Dendritic cell treated with granulocyte-macrophage colony-stimulating factor and Interleukin-4, amounts not matched to agents 40 ng/mL and 50 ng/mL, for 4 days (primary cell): ENCODE measurements around the gene RAB41.
"Not testable (repeated sequence)": the region's sequence is repeated elsewhere in the genome, so short reads cannot be mapped to it uniquely, and the experiment has no call there.

ENCODE experiments used
- H3K27ac Mint-ChIP-seq: one replicate; pipeline ENCODE4 v1.8.0; 2022; ENCODE audit warnings: mild to moderate bottlenecking, mixed read lengths
- H3K27me3 Mint-ChIP-seq: one replicate; pipeline ENCODE4 v1.8.0; 2022; ENCODE audit warnings: mild to moderate bottlenecking, mixed read lengths
- H3K36me3 Mint-ChIP-seq: one replicate; pipeline ENCODE4 v1.8.0; 2022; ENCODE audit warnings: low read depth, mixed read lengths
- H3K4me1 Mint-ChIP-seq: one replicate; pipeline ENCODE4 v1.8.0; 2022; ENCODE audit warnings: low read depth, mixed read lengths
- H3K4me3 Mint-ChIP-seq: one replicate; pipeline ENCODE4 v1.8.0; 2022; ENCODE audit warnings: mild to moderate bottlenecking, moderate library complexity, mixed read lengths
- H3K9me3 Mint-ChIP-seq: one replicate; pipeline ENCODE4 v1.8.0; 2022; ENCODE audit warnings: mixed read lengths
- intact Hi-C: fragments of 100-400 bp; cut with micrococcal nuclease; formaldehyde crosslinking; loops from one replicate; pipeline ENCODE4 v1.15.0; 2022

The RAB41 gene

GRCh38 chrX:70281951-70282350 is at the start of gene RAB41:
Gene RAB41 (plus strand): TSS chrX:70282172. CDS start chrX:70282218, 46 bp downstream.
- H3K36me3 Mint-ChIP-seq = peaks cover 37% of the 10 kb centered on the region

GRCh38 chrX:70234355-70234754 is 47.6 kb upstream of the RAB41 start, which contains the start of gene AWAT1:
Gene AWAT1 (plus strand): TSS chrX:70234655. CDS start chrX:70234696, 41 bp downstream.
- Mint-ChIP-seq H3K4me1 (no peaks in the 10 kb centered on the region), H3K36me3 (no peaks in the 10 kb centered on the region), H3K27me3 (no peaks in the 10 kb centered on the region), H3K4me3 (no peak within 1 kb of the TSS), H3K9me3 (no peaks in the 10 kb centered on the region), H3K27ac (no peak within 1 kb of the TSS)
- intact Hi-C loops = no loop called here

More at GRCh38 chrX:70281951-70282350, at the start of gene RAB41:
- Mint-ChIP-seq H3K9me3 (no peaks in the 10 kb centered on the region), H3K27ac (no peak within 1 kb of the TSS), H3K27me3 (no peaks in the 10 kb centered on the region), H3K4me1 (no peaks in the 10 kb centered on the region), H3K4me3 (no peak within 1 kb of the TSS)
- intact Hi-C loops = no loop called here

- H3K4me1 Mint-ChIP-seq = no peaks in the 10 kb centered on the region
- H3K4me3 Mint-ChIP-seq = no peak overlapping the region
- no peaks in the 10 kb centered on the region for H3K36me3 Mint-ChIP-seq
- no peaks in the 10 kb centered on the region for H3K9me3 Mint-ChIP-seq
- intact Hi-C loops = no loop called here
- H3K27ac Mint-ChIP-seq = no peak overlapping the region
- H3K27me3 Mint-ChIP-seq = no peaks in the 10 kb centered on the region
Observed at GRCh38 chrX:70240751-70241150, 41.2 kb upstream of the RAB41 start.

GRCh38 chrX:70241501-70241900 is 40.5 kb upstream of the RAB41 start:
- H3K36me3 Mint-ChIP-seq = no peaks in the 10 kb centered on the region
- H3K4me1 Mint-ChIP-seq = no peaks in the 10 kb centered on the region
- intact Hi-C loops = no loop called here
- no peaks in the 10 kb centered on the region for H3K27me3 Mint-ChIP-seq
- no peaks in the 10 kb centered on the region for H3K9me3 Mint-ChIP-seq
- no peak overlapping the region for H3K4me3 Mint-ChIP-seq
- H3K27ac Mint-ChIP-seq = no peak overlapping the region

GRCh38 chrX:70243601-70244000 is 38.4 kb upstream of the RAB41 start:
- H3K27ac Mint-ChIP-seq, intact Hi-C loops, H3K4me1 Mint-ChIP-seq, H3K36me3 Mint-ChIP-seq, H3K4me3 Mint-ChIP-seq, H3K27me3 Mint-ChIP-seq, H3K9me3 Mint-ChIP-seq: not testable (repeated sequence)

GRCh38 chrX:70244881-70245280 is 37.1 kb upstream of the RAB41 start:
- Mint-ChIP-seq H3K9me3 (no peaks in the 10 kb centered on the region), H3K4me3 (no peak overlapping the region), H3K4me1 (no peaks in the 10 kb centered on the region), H3K27me3 (no peaks in the 10 kb centered on the region), H3K27ac (no peak overlapping the region), H3K36me3 (no peaks in the 10 kb centered on the region)
- intact Hi-C loops = no loop called here

GRCh38 chrX:70247252-70247651 is 34.7 kb upstream of the RAB41 start:
- no peaks in the 10 kb centered on the region for H3K4me1 Mint-ChIP-seq
- H3K27ac Mint-ChIP-seq = no peak overlapping the region
- no peaks in the 10 kb centered on the region for H3K27me3 Mint-ChIP-seq
- no peaks in the 10 kb centered on the region for H3K36me3 Mint-ChIP-seq
- no peaks in the 10 kb centered on the region for H3K9me3 Mint-ChIP-seq
- intact Hi-C loops = no loop called here
- H3K4me3 Mint-ChIP-seq = no peak overlapping the region

- Mint-ChIP-seq H3K27ac (no peak overlapping the region), H3K9me3 (no peaks in the 10 kb centered on the region), H3K27me3 (no peaks in the 10 kb centered on the region), H3K4me3 (no peak overlapping the region), H3K36me3 (no peaks in the 10 kb centered on the region), H3K4me1 (no peaks in the 10 kb centered on the region)
- intact Hi-C loops = no loop called here
Observed at GRCh38 chrX:70252491-70252890, 29.5 kb upstream of the RAB41 start.

GRCh38 chrX:70253377-70254062 is 28.5 kb upstream of the RAB41 start:
- Mint-ChIP-seq H3K27ac (no peak overlapping the region), H3K27me3 (no peaks in the 10 kb centered on the region), H3K36me3 (no peaks in the 10 kb centered on the region), H3K4me3 (no peak overlapping the region), H3K9me3 (no peaks in the 10 kb centered on the region), H3K4me1 (no peaks in the 10 kb centered on the region)
- intact Hi-C loops = no loop called here

- intact Hi-C loops = no loop called here
Observed at GRCh38 chrX:70254063-70254400, 27.9 kb upstream of the RAB41 start.

GRCh38 chrX:70254909-70255308 is 27.1 kb upstream of the RAB41 start:
- H3K4me3 Mint-ChIP-seq = no peak overlapping the region
- no peak overlapping the region for H3K27ac Mint-ChIP-seq

More at GRCh38 chrX:70254063-70254400, 27.9 kb upstream of the RAB41 start:
- Mint-ChIP-seq H3K36me3 (no peaks in the 10 kb centered on the region), H3K4me3 (no peak overlapping the region), H3K9me3 (no peaks in the 10 kb centered on the region), H3K4me1 (no peaks in the 10 kb centered on the region), H3K27ac (no peak overlapping the region), H3K27me3 (no peaks in the 10 kb centered on the region)

GRCh38 chrX:70255452-70255851 is 26.5 kb upstream of the RAB41 start:
- intact Hi-C loops = no loop called here
- Mint-ChIP-seq H3K36me3 (no peaks in the 10 kb centered on the region), H3K4me3 (no peak overlapping the region), H3K27ac (no peak overlapping the region), H3K27me3 (no peaks in the 10 kb centered on the region), H3K9me3 (no peaks in the 10 kb centered on the region), H3K4me1 (no peaks in the 10 kb centered on the region)

More at GRCh38 chrX:70254909-70255308, 27.1 kb upstream of the RAB41 start:
- H3K9me3 Mint-ChIP-seq = no peaks in the 10 kb centered on the region
- intact Hi-C loops = no loop called here
- H3K27me3 Mint-ChIP-seq = no peaks in the 10 kb centered on the region
- no peaks in the 10 kb centered on the region for H3K4me1 Mint-ChIP-seq
- no peaks in the 10 kb centered on the region for H3K36me3 Mint-ChIP-seq

GRCh38 chrX:70257423-70258288 is 24.3 kb upstream of the RAB41 start:
- Mint-ChIP-seq H3K4me3 (no peak overlapping the region), H3K9me3 (no peaks in the 10 kb centered on the region), H3K27me3 (no peaks in the 10 kb centered on the region), H3K4me1 (no peaks in the 10 kb centered on the region), H3K27ac (no peak overlapping the region), H3K36me3 (no peaks in the 10 kb centered on the region)
- intact Hi-C loops = no loop called here

GRCh38 chrX:70260104-70260503 is 21.9 kb upstream of the RAB41 start, which contains the start of gene P2RY4:
Gene P2RY4 (minus strand): TSS chrX:70260204. CDS start chrX:70259624, 580 bp downstream.
- H3K27ac Mint-ChIP-seq = no peak within 1 kb of the TSS
- intact Hi-C loops = no loop called here
- peaks cover 2% of the 10 kb centered on the region for H3K27me3 Mint-ChIP-seq

More at GRCh38 chrX:70260104-70260503, 21.9 kb upstream of the RAB41 start, which contains the start of gene P2RY4:
- Mint-ChIP-seq H3K4me3 (no peak within 1 kb of the TSS), H3K36me3 (no peaks in the 10 kb centered on the region), H3K9me3 (no peaks in the 10 kb centered on the region), H3K4me1 (no peaks in the 10 kb centered on the region)
